NCI-H1694 treated with DMSO at 0.1 percent for 48 hours (cell line): ENCODE results near the gene KIF18B.

Experiments used
- DNase-seq: peaks from one replicate; lab custom pipeline; 2025; lab: John Stamatoyannopoulos, UW

Gene KIF18B

GRCh38 chr17:44947461-44948314 lies at the start of gene KIF18B:
Gene KIF18B, minus strand, starts transcription at chr17:44947773. Its CDS starts 11,429 bp downstream, at chr17:44936344.
- peak; percentile 97 for DNase-seq

- no peak for DNase-seq
Measured at GRCh38 chr17:44996304-44996703, 48.7 kb upstream of the KIF18B start.

- DNase-seq = no peak
Measured at GRCh38 chr17:44995436-44996001, 47.9 kb upstream of the KIF18B start.

- no peak for DNase-seq
Measured at GRCh38 chr17:44992242-44992939, 44.8 kb upstream of the KIF18B start.

GRCh38 chr17:44990994-44991393 lies 43.4 kb upstream of the KIF18B start:
- DNase-seq = peak; percentile 83

- DNase-seq = no peak
Measured at GRCh38 chr17:44989552-44990138, 42.1 kb upstream of the KIF18B start.

GRCh38 chr17:44988044-44988942 lies 40.7 kb upstream of the KIF18B start:
- DNase-seq = no peak

- DNase-seq = no peak
Measured at GRCh38 chr17:44983563-44983962, 36.0 kb upstream of the KIF18B start.

GRCh38 chr17:44982113-44982702 lies 34.6 kb upstream of the KIF18B start:
- DNase-seq = no peak

- no peak for DNase-seq
Measured at GRCh38 chr17:44981221-44981968, 33.8 kb upstream of the KIF18B start.

- DNase-seq = peak; percentile 72
Measured at GRCh38 chr17:44979426-44979995, 31.9 kb upstream of the KIF18B start.

GRCh38 chr17:44978807-44979206 lies 31.2 kb upstream of the KIF18B start:
- no peak for DNase-seq

- peak; percentile 58 for DNase-seq
Measured at GRCh38 chr17:44977814-44978550, 30.4 kb upstream of the KIF18B start.

GRCh38 chr17:44977065-44977464 lies 29.5 kb upstream of the KIF18B start:
- DNase-seq = no peak

GRCh38 chr17:44976206-44976605 lies 28.6 kb upstream of the KIF18B start:
- no peak for DNase-seq

- DNase-seq = no peak
Measured at GRCh38 chr17:44972953-44973352, 25.4 kb upstream of the KIF18B start.

- DNase-seq = no peak
Measured at GRCh38 chr17:44971776-44972483, 24.4 kb upstream of the KIF18B start.

GRCh38 chr17:44970136-44970741 lies 22.7 kb upstream of the KIF18B start:
- peak; percentile 73 for DNase-seq
